HepG2 (cell line): ENCODE data around the gene ANKRD55. TPM values are rescaled to one million over a fixed set of nuclear protein-coding genes. Genes with fewer than 3 reads are reported as not detected.

Source experiments
- ATAC-seq: fragments of 200-7000 bp; cut with Tn5 transposase; 3 replicates; pipeline ENCODE4 v1.9.1; 2020; ENCODE audit warnings: mild to moderate bottlenecking, moderate library complexity
- BruUV-seq: library from RNA; stranded (reverse); fragments of 400-500 nt; replicated peaks from 2 replicates; lab custom pipeline; 2021; lab: Mats Ljungman, UMichigan
- CTCF ChIA-PET: fragments of 300-600 bp; formaldehyde crosslinking; extraction: SDS; loops from one replicate; lab custom pipeline; 2021; ENCODE audit warnings: low total read pairs, inconsistent platforms, low intra/inter-chr PET ratio; lab: Yijun Ruan, JAX
- POLR2A ChIA-PET: fragments of 350-600 bp; sonication (Branson Sonifier 250); formaldehyde crosslinking; loops from one replicate; lab custom pipeline; 2020; ENCODE audit warnings: antibody characterized with exemption, inconsistent platforms; lab: Yijun Ruan, JAX
- DNase-seq: peaks from one replicate; pipeline ENCODE4 v3.0.0-alpha.2; 2015; ENCODE audit warnings: low spot score
- FAIRE-seq: peaks from 3 replicates; lab custom pipeline; 2011; peaks lifted over from hg19 to GRCh38; lab: Jason Lieb, UNC
- H2AFZ ChIP-seq: one replicate; pipeline ENCODE4 v1.6.1; 2011; ENCODE audit warnings: low read length, inconsistent platforms
- H3K27ac ChIP-seq: fragments of 300-600 bp; 3 replicates; pipeline ENCODE4 v1.8.0; 2011; ENCODE audit warnings: mixed run types, mild to moderate bottlenecking, mixed read lengths, low read length, inconsistent platforms; ENCODE audit not compliant: insufficient read depth; ENCODE audit errors: extremely low read length
- H3K27me3 ChIP-seq, 2 experiments: fragments of 200-600 bp in 1 of 2; 2 replicates in 1 of 2; 3 replicates in 1 of 2; pipeline versions ENCODE4 v1.6.0 to v1.8.0; 2011; ENCODE audit warnings: low read length in 2 of 2, mild to moderate bottlenecking in 2 of 2, moderate library complexity in 2 of 2, inconsistent platforms in 1 of 2; ENCODE audit not compliant: insufficient read depth in 2 of 2, control insufficient read depth in 1 of 2
- H3K36me3 ChIP-seq, 2 experiments: fragments of 200-600 bp in 1 of 2; replicated peaks in 1 of 2; 2 replicates in 1 of 2; 3 replicates in 1 of 2; pipeline versions ENCODE4 v1.5.1 to v1.8.0; 2011; ENCODE audit warnings: low read length in 2 of 2, inconsistent platforms in 1 of 2; ENCODE audit not compliant: insufficient read depth in 2 of 2, control insufficient read depth in 1 of 2
- H3K4me1 ChIP-seq: 2 replicates; pipeline ENCODE4 v1.5.1; 2012; ENCODE audit warnings: low read length, inconsistent platforms; ENCODE audit not compliant: insufficient read depth
- H3K4me2 ChIP-seq: 2 replicates; pipeline ENCODE4 v1.6.0; 2011; ENCODE audit warnings: low read depth, low read length, inconsistent platforms
- H3K4me3 ChIP-seq, 3 experiments: fragments of 200-600 bp in 1 of 3; sonication (generic), shearing (Covaris generic) in 1 of 3; replicated peaks in 1 of 3; 2 replicates each; pipeline ENCODE4 v1.5.1; 2011 to 2016; ENCODE audit warnings: low read length in 3 of 3, inconsistent platforms in 2 of 3, low read depth in 2 of 3, mild to moderate bottlenecking in 2 of 3, control low read depth in 1 of 3, mixed read lengths in 1 of 3; ENCODE audit not compliant: insufficient read depth in 1 of 3
- H3K79me2 ChIP-seq: one replicate; pipeline ENCODE4 v1.6.1; 2011; ENCODE audit warnings: low read length, inconsistent platforms; ENCODE audit not compliant: insufficient read depth
- H3K9ac ChIP-seq: 2 replicates; pipeline ENCODE4 v1.6.0; 2011; ENCODE audit warnings: mild to moderate bottlenecking, low read depth, low read length, inconsistent platforms; ENCODE audit not compliant: insufficient read depth
- H3K9me3 ChIP-seq: 2 replicates; pipeline ENCODE4 v1.5.1; 2012; ENCODE audit warnings: mild to moderate bottlenecking, low read length
- H4K20me1 ChIP-seq: 2 replicates; pipeline ENCODE4 v1.6.0; 2011; ENCODE audit warnings: inconsistent platforms, mild to moderate bottlenecking, low read length, moderate library complexity; ENCODE audit not compliant: insufficient read depth
- CREBL2 ChIP-seq: sonication (generic); formaldehyde crosslinking; IDR thresholded peaks from 2 replicates; pipeline ENCODE4 v1.8.1; 2023; ENCODE audit warnings: missing genetic modification reagents, mild to moderate bottlenecking, borderline replicate concordance
- DMTF1 ChIP-seq: sonication (generic); formaldehyde crosslinking; IDR thresholded peaks from 2 replicates; pipeline ENCODE4 v1.4.0; 2020; ENCODE audit warnings: mild to moderate bottlenecking, missing genetic modification reagents
- FOSL2 ChIP-seq: sonication (generic); formaldehyde crosslinking; IDR thresholded peaks from 2 replicates; pipeline ENCODE4 v1.4.0; 2020; ENCODE audit warnings: missing genetic modification reagents
- IRF9 ChIP-seq: sonication (generic); formaldehyde crosslinking; IDR thresholded peaks from 2 replicates; pipeline ENCODE4 v1.8.0; 2022; ENCODE audit warnings: missing genetic modification reagents, mild to moderate bottlenecking, borderline replicate concordance
- ZBTB4 ChIP-seq: sonication (generic); formaldehyde crosslinking; IDR thresholded peaks from 2 replicates; pipeline ENCODE4 v1.4.0; 2020; ENCODE audit warnings: missing genetic modification reagents, mild to moderate bottlenecking, borderline replicate concordance
- ZC3H4 ChIP-seq: sonication (generic); formaldehyde crosslinking; IDR thresholded peaks from 2 replicates; pipeline ENCODE4 v1.4.0; 2020; ENCODE audit warnings: missing genetic modification reagents, borderline replicate concordance
- ZNF337 ChIP-seq: sonication (generic); formaldehyde crosslinking; IDR thresholded peaks from 2 replicates; pipeline ENCODE4 v1.5.1; 2020; ENCODE audit warnings: missing genetic modification reagents, low read depth, mild to moderate bottlenecking, borderline replicate concordance
- WGBS: methylation state at CpG from one replicate; pipeline ENCODE4 v1.1.6; 2017; ENCODE audit warnings: low lambda C conversion rate; 5-methylcytosine and 5-hydroxymethylcytosine counted together
- in situ Hi-C: cut with HindIII; loops from 2 replicates; pipeline ENCODE4 v1.10.0; 2017; ENCODE audit warnings: low pct_unique_long_range_greater_than_20kb; ENCODE audit not compliant: extremely low pct_ligation_motif_present
- intact Hi-C: fragments of 100-400 bp; cut with micrococcal nuclease; formaldehyde crosslinking; loops from one replicate; pipeline ENCODE4 v1.10.0; 2022; ENCODE audit not compliant: unreplicated experiment
- polyA plus RNA-seq, 8 experiments: library from polyadenylated mRNA; depleted of rRNA in 3 of 8; stranded (reverse) in 7 of 8; unstranded in 1 of 8; fragments of >200 nt; fragmentation: Illumina TruSeq in 4 of 8; extraction: Trizol in 4 of 8; gene quantifications; 2 replicates each; pipeline versions ENCODE4 v1.2.1 to v1.2.3, GENCODE V29; 2011 to 2016; ENCODE audit warnings: low read depth in 4 of 8, missing spikeins in 1 of 8, mixed read lengths in 1 of 8; ENCODE audit not compliant: insufficient read depth in 1 of 8
- total RNA-seq, 5 experiments: library from RNA; depleted of rRNA; stranded (reverse); fragments of >200 nt; fragmentation: Illumina TruSeq; extraction: Trizol; gene quantifications; 2 replicates each; pipeline ENCODE4 v1.2.3, GENCODE V29; 2016; ENCODE audit warnings: low read depth in 1 of 5

The ANKRD55 gene
- total and polyA plus RNA-seq, 2 of the 13 experiments (the other 11 are each of a cell fraction or from before 2014, with no cell fraction given): 0.11 to 0.28 TPM

- ChIA-PET POLR2A (no interaction called here), CTCF (no interaction called here)
- H3K79me2 ChIP-seq: no peaks in the 10 kb centered on the region
- TF ChIP-seq ZBTB4 (no peak), ZC3H4 (no peak), DMTF1 (CRISPR knock-in tag) (no peak), ZNF337 (CRISPR knock-in tag) (no peak), FOSL2 (CRISPR knock-in tag) (0 out of 2 replicates have a peak, but pooled peaks have one; percentile 7), IRF9 (no peak), CREBL2 (no peak)
- no peak overlapping the region for H3K4me2 ChIP-seq
- H3K27me3 ChIP-seq: no peaks in the 10 kb centered on the region
- H3K9me3 ChIP-seq: no peaks in the 10 kb centered on the region
- H2AFZ ChIP-seq: no peak overlapping the region
- no peaks in the 10 kb centered on the region for H4K20me1 ChIP-seq
- 40% methylated on average over 3 of the region's 3 CpGs for WGBS
- no peak overlapping the region for H3K9ac ChIP-seq
- in situ Hi-C loops (no loop called here), intact Hi-C loops (no loop called here)
- no peaks in the 10 kb centered on the region for H3K4me1 ChIP-seq
- ATAC-seq: no peak
- H3K4me3 ChIP-seq: no peak overlapping the region
- H3K27ac ChIP-seq: no peak overlapping the region
- DNase-seq: no peak
- FAIRE-seq: no peak
- no peaks in the 10 kb centered on the region for H3K36me3 ChIP-seq
- BruUV-seq: no TSS peak
These were observed 57.6 kb downstream of the ANKRD55 start for GRCh38 chr5:56175488-56175887.
